Left colon (tissue), 2 donors: ENCODE data around the gene LMF2. TPM values are rescaled to one million over a fixed set of nuclear protein-coding genes. Genes with fewer than 3 reads are reported as not detected.
"Not testable (repeated sequence)": the region's sequence is repeated elsewhere in the genome, so short reads cannot be mapped to it uniquely, and the experiment has no call there.

Source experiments
- ATAC-seq: fragments of 200-7000 bp; cut with Tn5 transposase; one replicate; pipeline ENCODE4 v1.9.1; 2020; ENCODE audit warnings: mild to moderate bottlenecking, moderate library complexity
- DNase-seq, 2 donors: peaks; one replicate each; pipeline ENCODE4 v3.0.0-alpha.2; 2020
- intact Hi-C, 2 donors: fragments of 100-400 bp; cut with DNase I in 1 of 2; cut with micrococcal nuclease in 1 of 2; formaldehyde crosslinking; loops; one replicate each; pipeline versions ENCODE4 v1.11.2 to v1.14.0; 2022; cut with DNase I, micrococcal nuclease
- total RNA-seq, 2 donors: library from RNA; stranded (reverse); fragmentation: NEBNext Ultra II Directional; extraction: Animal tissue kit (Norgen Biotek cat#: 25700); gene quantifications; one replicate each; pipeline ENCODE4 v1.2.1, GENCODE V29; 2021
- donor health status: DM: no; HTN: no; CAD: no.
- donor health status: DM: yes; HTN: yes; CAD: no.

The LMF2 gene
- total RNA-seq, 2 donors from 2014 or later: 58.7 to 59.3 TPM

- no peak for DNase-seq
- ATAC-seq: no peak
- intact Hi-C loops: no loop called here
These were observed 18.3 kb upstream of the LMF2 start for GRCh38 chr22:50525858-50526107.

GRCh38 chr22:50525104-50525857 is 17.8 kb upstream of the LMF2 start, which contains the start of gene SCO2:
TSS of gene SCO2 (minus strand) at chr22:50525598. CDS start at chr22:50524411, 1,187 bp downstream.
- peak; percentile 54 for ATAC-seq
- peak; percentile 96 to 98 for DNase-seq
- intact Hi-C loops: no loop called here

- ATAC-seq (peak; percentile 57), DNase-seq (peak; percentile 81 to 82)
- intact Hi-C loops: no loop called here
These were observed 17.2 kb upstream of the LMF2 start for GRCh38 chr22:50524676-50525103.

GRCh38 chr22:50523806-50524675 is 16.5 kb upstream of the LMF2 start:
- DNase-seq (peak; percentile 40 to 67), ATAC-seq (peak; percentile 12)
- intact Hi-C loops: no loop called here

GRCh38 chr22:50523458-50523805 is 15.9 kb upstream of the LMF2 start:
- intact Hi-C loops: no loop called here
- ATAC-seq (no peak), DNase-seq (no peak)

- peak in 1 of 2 donors; percentile 14 for DNase-seq
- intact Hi-C loops: no loop called here
- no peak for ATAC-seq
These were observed 15.4 kb upstream of the LMF2 start for GRCh38 chr22:50522806-50523438.

- no peak for DNase-seq
- intact Hi-C loops: no loop called here
- no peak for ATAC-seq
These were observed 14.8 kb upstream of the LMF2 start for GRCh38 chr22:50522208-50522805.

- intact Hi-C loops: no loop called here
- ATAC-seq (no peak), DNase-seq (no peak)
These were observed 14.2 kb upstream of the LMF2 start for GRCh38 chr22:50521710-50522109.

- DNase-seq: no peak
- intact Hi-C loops: no loop called here
- no peak for ATAC-seq
These were observed 13.4 kb upstream of the LMF2 start for GRCh38 chr22:50520826-50521453.

GRCh38 chr22:50520184-50520583 is 12.7 kb upstream of the LMF2 start:
- intact Hi-C loops, ATAC-seq: not testable (repeated sequence)

GRCh38 chr22:50519151-50519550 is 11.6 kb upstream of the LMF2 start:
- intact Hi-C loops: no loop called here
- DNase-seq (no peak), ATAC-seq (no peak)

More at GRCh38 chr22:50520184-50520583, 12.7 kb upstream of the LMF2 start:
- DNase-seq: not testable (repeated sequence)

GRCh38 chr22:50518606-50519005 is 11.1 kb upstream of the LMF2 start:
- intact Hi-C loops: no loop called here
- ATAC-seq: no peak
- no peak for DNase-seq

GRCh38 chr22:50517495-50518260 is 10.2 kb upstream of the LMF2 start:
- no peak for DNase-seq
- intact Hi-C loops: no loop called here
- no peak for ATAC-seq

- intact Hi-C loops: no loop called here
- ATAC-seq (no peak), DNase-seq (no peak)
These were observed 9.4 kb upstream of the LMF2 start for GRCh38 chr22:50516891-50517290.

- intact Hi-C loops: no loop called here
- ATAC-seq (no peak), DNase-seq (no peak)
These were observed 8.6 kb upstream of the LMF2 start for GRCh38 chr22:50516068-50516467.

- no peak for DNase-seq
- ATAC-seq: no peak
- intact Hi-C loops: no loop called here
These were observed 5.7 kb upstream of the LMF2 start for GRCh38 chr22:50513175-50513574.

GRCh38 chr22:50508897-50509296 is 1.4 kb upstream of the LMF2 start:
- DNase-seq (no peak), ATAC-seq (no peak)
- intact Hi-C loops: no loop called here
